Measurements from ENCODE around the gene DUSP15. TPM values are rescaled to one million over a fixed set of nuclear protein-coding genes. Genes with fewer than 3 reads are reported as not detected.

Gene DUSP15
- polyA plus RNA-seq, 2 of the 4 experiments (the other 2 are of a cell fraction) = 0.53 to 1.3 TPM

GRCh38 chr20:31817461-31817860 is 52.9 kb downstream of the DUSP15 start:
- H3K4me3 ChIP-seq = no peak overlapping the region
- no peak overlapping the region for H3K27ac ChIP-seq
- ATAC-seq = no peak
- no peak overlapping the region for H3K4me2 ChIP-seq
- DNase-seq (ENCODE audit: low read depth in 1 of 2, low spot score in 1 of 2) = no peak
- H3K4me1 ChIP-seq = peaks cover 5% of the 10 kb centered on the region; the same call in 2 of the 3 replicates
- ChIA-PET POLR2A (no interaction called here), CTCF (interaction anchor here (0.5 to 4.5 kb wide), 17 partner anchors 11 to 275 kb away, joined by 3 to 29 read pairs (median 3); no protein-coding TSS in a partner anchor)
- TF ChIP-seq, protein P1, sequence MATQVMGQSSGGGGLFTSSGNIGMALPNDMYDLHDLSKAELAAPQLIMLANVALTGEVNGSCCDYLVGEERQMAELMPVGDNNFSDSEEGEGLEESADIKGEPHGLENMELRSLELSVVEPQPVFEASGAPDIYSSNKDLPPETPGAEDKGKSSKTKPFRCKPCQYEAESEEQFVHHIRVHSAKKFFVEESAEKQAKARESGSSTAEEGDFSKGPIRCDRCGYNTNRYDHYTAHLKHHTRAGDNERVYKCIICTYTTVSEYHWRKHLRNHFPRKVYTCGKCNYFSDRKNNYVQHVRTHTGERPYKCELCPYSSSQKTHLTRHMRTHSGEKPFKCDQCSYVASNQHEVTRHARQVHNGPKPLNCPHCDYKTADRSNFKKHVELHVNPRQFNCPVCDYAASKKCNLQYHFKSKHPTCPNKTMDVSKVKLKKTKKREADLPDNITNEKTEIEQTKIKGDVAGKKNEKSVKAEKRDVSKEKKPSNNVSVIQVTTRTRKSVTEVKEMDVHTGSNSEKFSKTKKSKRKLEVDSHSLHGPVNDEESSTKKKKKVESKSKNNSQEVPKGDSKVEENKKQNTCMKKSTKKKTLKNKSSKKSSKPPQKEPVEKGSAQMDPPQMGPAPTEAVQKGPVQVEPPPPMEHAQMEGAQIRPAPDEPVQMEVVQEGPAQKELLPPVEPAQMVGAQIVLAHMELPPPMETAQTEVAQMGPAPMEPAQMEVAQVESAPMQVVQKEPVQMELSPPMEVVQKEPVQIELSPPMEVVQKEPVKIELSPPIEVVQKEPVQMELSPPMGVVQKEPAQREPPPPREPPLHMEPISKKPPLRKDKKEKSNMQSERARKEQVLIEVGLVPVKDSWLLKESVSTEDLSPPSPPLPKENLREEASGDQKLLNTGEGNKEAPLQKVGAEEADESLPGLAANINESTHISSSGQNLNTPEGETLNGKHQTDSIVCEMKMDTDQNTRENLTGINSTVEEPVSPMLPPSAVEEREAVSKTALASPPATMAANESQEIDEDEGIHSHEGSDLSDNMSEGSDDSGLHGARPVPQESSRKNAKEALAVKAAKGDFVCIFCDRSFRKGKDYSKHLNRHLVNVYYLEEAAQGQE (IDR thresholded peaks at IDR 0.05) = no peak
- WGBS (ENCODE audit: missing lambda C conversion rate) = 74% methylated on average over 5 of the region's 5 CpGs
- H3K9me3 ChIP-seq = no peaks in the 10 kb centered on the region
- FAIRE-seq = no peak

- no peak overlapping the region for H3K4me2 ChIP-seq
- no peaks in the 10 kb centered on the region for H3K9me3 ChIP-seq
- WGBS (ENCODE audit: missing lambda C conversion rate) = 80% methylated on average over 5 of the region's 5 CpGs
- no peak overlapping the region for H3K4me3 ChIP-seq
- FAIRE-seq (no peak), DNase-seq (ENCODE audit: low read depth in 1 of 2, low spot score in 1 of 2) (no peak), ATAC-seq (no peak)
- TF ChIP-seq, protein P1 (IDR thresholded peaks at IDR 0.05) = no peak
- TF ChIP-seq E2F6 (IDR thresholded peaks at IDR 0.05; ENCODE audit: borderline replicate concordance, low read depth) (no peak), POLR2AphosphoS2 (conservative IDR thresholded peaks at IDR 0.05; ENCODE audit: low read length) (no peak), GATA3 (IDR thresholded peaks at IDR 0.05; ENCODE audit: borderline replicate concordance) (no peak), CHD2 (IDR thresholded peaks at IDR 0.05; ENCODE audit: low read length, partially characterized antibody) (no peak), TFCP2L1 (CRISPR knock-in tag; IDR thresholded peaks at IDR 0.05) (no peak), HOXA7 (CRISPR knock-in tag; IDR thresholded peaks at IDR 0.05) (no peak), RAD21 (conservative IDR thresholded peaks at IDR 0.05 in 1 of 2, IDR thresholded peaks at IDR 0.05 in 1 of 2) (no peak), BHLHE40 (IDR thresholded peaks at IDR 0.05; ENCODE audit: low read depth, low read length) (no peak), MAFK (IDR thresholded peaks at IDR 0.05; ENCODE audit: partially characterized antibody) (no peak), MAZ (IDR thresholded peaks at IDR 0.05; ENCODE audit: borderline replicate concordance, low read depth, low read length) (no peak), PBX3 (IDR thresholded peaks at IDR 0.05) (no peak), EHF (CRISPR knock-in tag; IDR thresholded peaks at IDR 0.05) (no peak), ESRRA (IDR thresholded peaks at IDR 0.05; ENCODE audit: borderline replicate concordance, low read length) (no peak), CBX8 (IDR thresholded peaks at IDR 0.05) (no peak), HEYL (CRISPR knock-in tag; IDR thresholded peaks at IDR 0.05) (no peak)
- CTCF ChIA-PET = interaction anchor here (0.6 to 4.5 kb wide), 13 partner anchors 10 to 219 kb away, joined by 3 to 29 read pairs (median 4); no protein-coding TSS in a partner anchor
- no peaks in the 10 kb centered on the region for H3K4me1 ChIP-seq
- POLR2A ChIA-PET = no interaction called here
- no peak overlapping the region for H3K27ac ChIP-seq
These were observed 54.1 kb downstream of the DUSP15 start for GRCh38 chr20:31816221-31816620.
